HepG2 (cell line): ENCODE results near the gene EFHD2. TPM values are rescaled to one million over a fixed set of nuclear protein-coding genes. Genes with fewer than 3 reads are reported as not detected.

Source experiments
- CEBPG ChIP-seq: IDR thresholded peaks from 2 replicates; pipeline ENCODE4 v1.6.1; 2016
- FOSL2 ChIP-seq: sonication (generic); formaldehyde crosslinking; IDR thresholded peaks from 2 replicates; pipeline ENCODE4 v1.4.0; 2020; ENCODE audit warnings: missing genetic modification reagents
- NFRKB ChIP-seq: fragments of 450-650 bp; IDR thresholded peaks from 2 replicates; pipeline ENCODE4 v1.6.1; 2017
- NR2C2 ChIP-seq: sonication (generic); formaldehyde crosslinking; IDR thresholded peaks from 2 replicates; pipeline ENCODE4 v1.4.0; 2020; ENCODE audit warnings: missing genetic modification reagents, mild to moderate bottlenecking, moderate library complexity, borderline replicate concordance
- PITX1 ChIP-seq: sonication (generic); formaldehyde crosslinking; IDR thresholded peaks from 2 replicates; pipeline ENCODE4 v1.5.1; 2020; ENCODE audit warnings: mild to moderate bottlenecking, missing genetic modification reagents
- POLR2AphosphoS5 ChIP-seq: IDR thresholded peaks from 2 replicates; pipeline ENCODE4 v1.6.1; 2012; ENCODE audit warnings: low read depth, low read length
- PREB ChIP-seq: sonication (generic); formaldehyde crosslinking; IDR thresholded peaks from 2 replicates; pipeline ENCODE4 v1.4.0; 2020; ENCODE audit warnings: missing genetic modification reagents
- PRMT3 ChIP-seq: sonication (generic); formaldehyde crosslinking; IDR thresholded peaks from 2 replicates; pipeline ENCODE4 v1.8.1; 2022; ENCODE audit warnings: low read depth, mild to moderate bottlenecking, moderate library complexity, missing genetic modification reagents, borderline replicate concordance
- TP53 ChIP-seq: sonication (generic); formaldehyde crosslinking; conservative IDR thresholded peaks from 2 replicates; pipeline ENCODE4 v1.4.0; 2020; ENCODE audit warnings: missing genetic modification reagents
- ZMAT5 ChIP-seq: sonication (generic); formaldehyde crosslinking; IDR thresholded peaks from 2 replicates; pipeline ENCODE4 v1.5.0; 2020; ENCODE audit warnings: mild to moderate bottlenecking, low read depth, missing genetic modification reagents, borderline replicate concordance
- ZMYM4 ChIP-seq: sonication (generic); formaldehyde crosslinking; IDR thresholded peaks from 2 replicates; pipeline ENCODE4 v1.8.1; 2023; ENCODE audit warnings: mild to moderate bottlenecking, missing genetic modification reagents
- ZNF17 ChIP-seq: sonication (generic); formaldehyde crosslinking; IDR thresholded peaks from 2 replicates; pipeline ENCODE4 v1.5.0; 2020; ENCODE audit warnings: mild to moderate bottlenecking, missing genetic modification reagents
- ZNF225 ChIP-seq: sonication (generic); formaldehyde crosslinking; IDR thresholded peaks from 2 replicates; pipeline ENCODE4 v1.4.0; 2020; ENCODE audit warnings: mild to moderate bottlenecking, missing genetic modification reagents
- ZNF296 ChIP-seq: sonication (generic); formaldehyde crosslinking; conservative IDR thresholded peaks from 2 replicates; pipeline ENCODE4 v1.5.0; 2020; ENCODE audit warnings: mild to moderate bottlenecking, missing genetic modification reagents
- ZNF563 ChIP-seq: sonication (generic); formaldehyde crosslinking; IDR thresholded peaks from 2 replicates; pipeline ENCODE4 v1.8.0; 2022; ENCODE audit warnings: mild to moderate bottlenecking, moderate library complexity, missing genetic modification reagents
- ZNF720 ChIP-seq: sonication (generic); formaldehyde crosslinking; IDR thresholded peaks from 2 replicates; pipeline ENCODE4 v1.4.0; 2020; ENCODE audit warnings: missing genetic modification reagents
- polyA plus RNA-seq, 8 experiments: library from polyadenylated mRNA; depleted of rRNA in 3 of 8; stranded (reverse) in 7 of 8; unstranded in 1 of 8; fragments of >200 nt; fragmentation: Illumina TruSeq in 4 of 8; extraction: Trizol in 4 of 8; gene quantifications; 2 replicates each; pipeline versions ENCODE4 v1.2.1 to v1.2.3, GENCODE V29; 2011 to 2016; ENCODE audit warnings: low read depth in 4 of 8, missing spikeins in 1 of 8, mixed read lengths in 1 of 8; ENCODE audit not compliant: insufficient read depth in 1 of 8
- total RNA-seq, 5 experiments: library from RNA; depleted of rRNA; stranded (reverse); fragments of >200 nt; fragmentation: Illumina TruSeq; extraction: Trizol; gene quantifications; 2 replicates each; pipeline ENCODE4 v1.2.3, GENCODE V29; 2016; ENCODE audit warnings: low read depth in 1 of 5
- TF ChIP-seq, protein P1 (sequence below): sonication (generic); formaldehyde crosslinking; IDR thresholded peaks from 2 replicates; pipeline ENCODE4 v1.4.0; 2020; ENCODE audit warnings: missing genetic modification reagents, borderline replicate concordance
- TF ChIP-seq, protein P2 (sequence below), 2 experiments: sonication (generic) in 1 of 2; formaldehyde crosslinking in 1 of 2; IDR thresholded peaks; 2 replicates each; pipeline versions ENCODE4 v1.4.0 to v1.6.1; 2016 to 2020; ENCODE audit warnings: borderline replicate concordance in 1 of 2, low read depth in 1 of 2, mild to moderate bottlenecking in 1 of 2, missing genetic modification reagents in 1 of 2

The EFHD2 gene
- total and polyA plus RNA-seq, 2 of the 13 experiments (the other 11 are each of a cell fraction or from before 2014, with no cell fraction given): 9.4 to 12.7 TPM

DNA sequence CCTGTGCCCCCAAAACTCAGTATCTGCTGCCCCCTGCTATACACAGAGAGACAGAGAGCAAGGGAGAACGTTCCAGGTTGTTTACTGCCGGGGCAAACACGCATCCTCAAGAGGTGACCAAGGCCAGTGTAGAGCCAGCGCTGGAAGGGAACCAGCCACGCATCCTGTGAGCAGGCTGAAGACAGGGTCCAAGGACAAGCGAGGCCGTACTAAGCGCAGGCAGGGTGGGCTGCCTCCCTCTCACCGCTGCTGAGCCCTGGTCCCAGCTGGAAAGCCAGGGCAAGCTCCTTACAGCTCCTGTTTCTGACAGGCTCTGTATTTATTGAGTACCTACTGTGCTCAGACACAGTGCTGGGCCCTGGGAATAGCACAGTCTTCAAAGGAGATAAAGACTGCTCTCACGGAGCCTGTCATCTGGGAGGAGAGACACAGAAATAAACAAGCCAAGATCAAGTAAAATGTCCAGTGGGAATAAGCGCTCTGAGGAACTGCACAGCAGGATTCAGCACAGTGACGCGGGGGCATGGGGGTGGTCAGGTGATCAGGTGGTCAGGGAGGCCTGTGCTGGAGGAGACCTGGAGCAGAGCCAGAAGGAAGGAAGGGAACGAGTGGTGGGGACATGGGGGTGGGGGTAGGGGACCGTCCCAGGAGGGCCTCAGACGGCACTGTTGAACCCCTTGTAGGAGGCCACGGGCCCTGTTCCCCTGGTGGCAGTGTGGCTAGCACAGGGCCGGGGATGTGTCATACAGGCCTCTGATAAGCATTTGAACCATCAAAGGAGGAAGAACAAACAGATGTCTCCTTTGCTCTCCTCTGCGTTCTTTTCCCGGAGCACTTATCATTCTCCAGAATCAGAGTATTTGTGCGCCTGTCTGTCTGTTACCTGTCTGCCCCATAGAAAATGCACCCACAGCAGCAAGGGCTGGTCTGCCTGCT is 37.8 kb upstream of the EFHD2 start (continued):
- TF ChIP-seq, protein P1, sequence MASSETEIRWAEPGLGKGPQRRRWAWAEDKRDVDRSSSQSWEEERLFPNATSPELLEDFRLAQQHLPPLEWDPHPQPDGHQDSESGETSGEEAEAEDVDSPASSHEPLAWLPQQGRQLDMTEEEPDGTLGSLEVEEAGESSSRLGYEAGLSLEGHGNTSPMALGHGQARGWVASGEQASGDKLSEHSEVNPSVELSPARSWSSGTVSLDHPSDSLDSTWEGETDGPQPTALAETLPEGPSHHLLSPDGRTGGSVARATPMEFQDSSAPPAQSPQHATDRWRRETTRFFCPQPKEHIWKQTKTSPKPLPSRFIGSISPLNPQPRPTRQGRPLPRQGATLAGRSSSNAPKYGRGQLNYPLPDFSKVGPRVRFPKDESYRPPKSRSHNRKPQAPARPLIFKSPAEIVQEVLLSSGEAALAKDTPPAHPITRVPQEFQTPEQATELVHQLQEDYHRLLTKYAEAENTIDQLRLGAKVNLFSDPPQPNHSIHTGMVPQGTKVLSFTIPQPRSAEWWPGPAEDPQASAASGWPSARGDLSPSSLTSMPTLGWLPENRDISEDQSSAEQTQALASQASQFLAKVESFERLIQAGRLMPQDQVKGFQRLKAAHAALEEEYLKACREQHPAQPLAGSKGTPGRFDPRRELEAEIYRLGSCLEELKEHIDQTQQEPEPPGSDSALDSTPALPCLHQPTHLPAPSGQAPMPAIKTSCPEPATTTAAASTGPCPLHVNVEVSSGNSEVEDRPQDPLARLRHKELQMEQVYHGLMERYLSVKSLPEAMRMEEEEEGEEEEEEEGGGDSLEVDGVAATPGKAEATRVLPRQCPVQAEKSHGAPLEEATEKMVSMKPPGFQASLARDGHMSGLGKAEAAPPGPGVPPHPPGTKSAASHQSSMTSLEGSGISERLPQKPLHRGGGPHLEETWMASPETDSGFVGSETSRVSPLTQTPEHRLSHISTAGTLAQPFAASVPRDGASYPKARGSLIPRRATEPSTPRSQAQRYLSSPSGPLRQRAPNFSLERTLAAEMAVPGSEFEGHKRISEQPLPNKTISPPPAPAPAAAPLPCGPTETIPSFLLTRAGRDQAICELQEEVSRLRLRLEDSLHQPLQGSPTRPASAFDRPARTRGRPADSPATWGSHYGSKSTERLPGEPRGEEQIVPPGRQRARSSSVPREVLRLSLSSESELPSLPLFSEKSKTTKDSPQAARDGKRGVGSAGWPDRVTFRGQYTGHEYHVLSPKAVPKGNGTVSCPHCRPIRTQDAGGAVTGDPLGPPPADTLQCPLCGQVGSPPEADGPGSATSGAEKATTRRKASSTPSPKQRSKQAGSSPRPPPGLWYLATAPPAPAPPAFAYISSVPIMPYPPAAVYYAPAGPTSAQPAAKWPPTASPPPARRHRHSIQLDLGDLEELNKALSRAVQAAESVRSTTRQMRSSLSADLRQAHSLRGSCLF (CRISPR knock-in tag): no peak
- no peak; the same call in 1 of the 2 replicates for TF ChIP-seq ZMYM4 (CRISPR knock-in tag)
- TF ChIP-seq CEBPG (CRISPR knock-in tag): 0 out of 2 replicates have a peak, but pooled peaks have one; percentile 2
- TF ChIP-seq NR2C2 (CRISPR knock-in tag): no peak
- no peak for TF ChIP-seq PREB (CRISPR knock-in tag)
- 0 out of 2 replicates have a peak, but pooled peaks have one; percentile 62 for TF ChIP-seq ZNF225
- TF ChIP-seq FOSL2 (CRISPR knock-in tag): peak; percentile 76
- TF ChIP-seq ZNF563 (CRISPR knock-in tag): peak; percentile 21; the same call in 1 of the 2 replicates
- no peak for TF ChIP-seq PITX1
- TF ChIP-seq POLR2AphosphoS5: no peak
- TF ChIP-seq PRMT3 (CRISPR knock-in tag): no peak
- no peak for TF ChIP-seq ZMAT5 (CRISPR knock-in tag)
- peak; percentile 59; the same call in 1 of the 2 replicates for TF ChIP-seq ZNF296 (CRISPR knock-in tag)
- no peak for TF ChIP-seq NFRKB
- TF ChIP-seq ZNF720 (CRISPR knock-in tag): no peak
- no peak for TF ChIP-seq TP53 (CRISPR knock-in tag)
- TF ChIP-seq, protein P2, sequence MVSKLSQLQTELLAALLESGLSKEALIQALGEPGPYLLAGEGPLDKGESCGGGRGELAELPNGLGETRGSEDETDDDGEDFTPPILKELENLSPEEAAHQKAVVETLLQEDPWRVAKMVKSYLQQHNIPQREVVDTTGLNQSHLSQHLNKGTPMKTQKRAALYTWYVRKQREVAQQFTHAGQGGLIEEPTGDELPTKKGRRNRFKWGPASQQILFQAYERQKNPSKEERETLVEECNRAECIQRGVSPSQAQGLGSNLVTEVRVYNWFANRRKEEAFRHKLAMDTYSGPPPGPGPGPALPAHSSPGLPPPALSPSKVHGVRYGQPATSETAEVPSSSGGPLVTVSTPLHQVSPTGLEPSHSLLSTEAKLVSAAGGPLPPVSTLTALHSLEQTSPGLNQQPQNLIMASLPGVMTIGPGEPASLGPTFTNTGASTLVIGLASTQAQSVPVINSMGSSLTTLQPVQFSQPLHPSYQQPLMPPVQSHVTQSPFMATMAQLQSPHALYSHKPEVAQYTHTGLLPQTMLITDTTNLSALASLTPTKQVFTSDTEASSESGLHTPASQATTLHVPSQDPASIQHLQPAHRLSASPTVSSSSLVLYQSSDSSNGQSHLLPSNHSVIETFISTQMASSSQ (IDR thresholded peaks at IDR 0.05; ENCODE audit: low read depth): no peak
- TF ChIP-seq, protein P2 (CRISPR knock-in tag; IDR thresholded peaks at IDR 0.05; ENCODE audit: borderline replicate concordance): no peak
- TF ChIP-seq ZNF17 (CRISPR knock-in tag): no peak
